HUES48 (cell line): ENCODE results near the gene HTR6.

ENCODE experiments used
- H3K27ac ChIP-seq: one replicate; pipeline ENCODE4 v1.7.0; 2013; ENCODE audit warnings: low read depth, low read length, inconsistent platforms
- H3K27me3 ChIP-seq: 2 replicates; pipeline ENCODE4 v1.6.1; 2013; ENCODE audit warnings: mild to moderate bottlenecking, low read length; ENCODE audit not compliant: control insufficient read depth, insufficient read depth
- H3K36me3 ChIP-seq: 2 replicates; pipeline ENCODE4 v1.6.1; 2013; ENCODE audit warnings: low read length; ENCODE audit not compliant: control insufficient read depth, insufficient read depth
- H3K4me1 ChIP-seq: 2 replicates; pipeline ENCODE4 v1.6.1; 2013; ENCODE audit warnings: mild to moderate bottlenecking, low read length; ENCODE audit not compliant: control insufficient read depth, insufficient read depth
- H3K4me3 ChIP-seq: 2 replicates; pipeline ENCODE4 v1.5.1; 2013; ENCODE audit warnings: mild to moderate bottlenecking, low read depth, low read length
- H3K9ac ChIP-seq: 2 replicates; pipeline ENCODE4 v1.6.1; 2013; ENCODE audit warnings: mild to moderate bottlenecking, low read depth, low read length, moderate library complexity
- H3K9me3 ChIP-seq: 2 replicates; pipeline ENCODE4 v1.6.1; 2013; ENCODE audit warnings: low read length; ENCODE audit not compliant: control insufficient read depth, insufficient read depth

The HTR6 gene

GRCh38 chr1:19688041-19688842, 23.6 kb downstream of the HTR6 start:
- no peaks in the 10 kb centered on the region for H3K36me3 ChIP-seq
- no peak overlapping the region for H3K9ac ChIP-seq
- H3K27ac ChIP-seq, result no peak overlapping the region
- peaks cover 8% of the 10 kb centered on the region; the same call in 1 of the 2 replicates for H3K4me1 ChIP-seq
- H3K27me3 ChIP-seq, result no peaks in the 10 kb centered on the region
- H3K4me3 ChIP-seq, result no peak overlapping the region
- H3K9me3 ChIP-seq, result no peaks in the 10 kb centered on the region

GRCh38 chr1:19689085-19689757, 24.5 kb downstream of the HTR6 start:
- no peaks in the 10 kb centered on the region for H3K9me3 ChIP-seq
- no peaks in the 10 kb centered on the region for H3K36me3 ChIP-seq
- no peak overlapping the region for H3K4me3 ChIP-seq
- peaks cover 8% of the 10 kb centered on the region; the same call in 1 of the 2 replicates for H3K4me1 ChIP-seq
- H3K9ac ChIP-seq, result no peak overlapping the region
- peak overlapping the region; percentile 6 for H3K27ac ChIP-seq
- no peaks in the 10 kb centered on the region for H3K27me3 ChIP-seq

- Histone ChIP-seq H3K4me1 (peaks cover 8% of the 10 kb centered on the region; the same call in 1 of the 2 replicates), H3K36me3 (no peaks in the 10 kb centered on the region), H3K4me3 (no peak overlapping the region), H3K9ac (no peak overlapping the region), H3K9me3 (no peaks in the 10 kb centered on the region), H3K27ac (no peak overlapping the region), H3K27me3 (no peaks in the 10 kb centered on the region)
These were observed 25.2 kb downstream of the HTR6 start for GRCh38 chr1:19689856-19690255.

- Histone ChIP-seq H3K9ac (no peak overlapping the region), H3K27ac (no peak overlapping the region), H3K9me3 (no peaks in the 10 kb centered on the region), H3K36me3 (no peaks in the 10 kb centered on the region), H3K27me3 (no peaks in the 10 kb centered on the region), H3K4me3 (no peak overlapping the region), H3K4me1 (peaks cover 8% of the 10 kb centered on the region; the same call in 1 of the 2 replicates)
These were observed 25.7 kb downstream of the HTR6 start for GRCh38 chr1:19690342-19690741.

- H3K4me1 ChIP-seq, result no peaks in the 10 kb centered on the region
- H3K9me3 ChIP-seq, result no peaks in the 10 kb centered on the region
- no peaks in the 10 kb centered on the region for H3K27me3 ChIP-seq
- no peak overlapping the region for H3K4me3 ChIP-seq
- no peaks in the 10 kb centered on the region for H3K36me3 ChIP-seq
- no peak overlapping the region for H3K27ac ChIP-seq
- no peak overlapping the region for H3K9ac ChIP-seq
These were observed 29.6 kb downstream of the HTR6 start for GRCh38 chr1:19694298-19694697.

- no peaks in the 10 kb centered on the region for H3K9me3 ChIP-seq
- no peak overlapping the region for H3K27ac ChIP-seq
- H3K27me3 ChIP-seq, result no peaks in the 10 kb centered on the region
- no peak overlapping the region for H3K9ac ChIP-seq
- H3K4me1 ChIP-seq, result no peaks in the 10 kb centered on the region
- no peak overlapping the region for H3K4me3 ChIP-seq
- H3K36me3 ChIP-seq, result no peaks in the 10 kb centered on the region
These were observed 31.1 kb downstream of the HTR6 start for GRCh38 chr1:19695772-19696171.

- H3K9ac ChIP-seq, result no peak overlapping the region
- H3K4me3 ChIP-seq, result no peak overlapping the region
- no peak overlapping the region for H3K27ac ChIP-seq
- H3K27me3 ChIP-seq, result no peaks in the 10 kb centered on the region
- H3K4me1 ChIP-seq, result no peaks in the 10 kb centered on the region
- no peaks in the 10 kb centered on the region for H3K9me3 ChIP-seq
- H3K36me3 ChIP-seq, result no peaks in the 10 kb centered on the region
These were observed 32.1 kb downstream of the HTR6 start for GRCh38 chr1:19696820-19697219.

- Histone ChIP-seq H3K9ac (no peak overlapping the region), H3K27me3 (no peaks in the 10 kb centered on the region)
These were observed 33.5 kb downstream of the HTR6 start for GRCh38 chr1:19698181-19698580.

GRCh38 chr1:19700079-19700777, 35.6 kb downstream of the HTR6 start:
- no peaks in the 10 kb centered on the region for H3K27me3 ChIP-seq
- no peak overlapping the region for H3K27ac ChIP-seq
- H3K4me3 ChIP-seq, result no peak overlapping the region
- H3K4me1 ChIP-seq, result peaks cover 10% of the 10 kb centered on the region
- H3K9me3 ChIP-seq, result no peaks in the 10 kb centered on the region
- H3K36me3 ChIP-seq, result no peaks in the 10 kb centered on the region
- no peak overlapping the region for H3K9ac ChIP-seq

More at GRCh38 chr1:19698181-19698580, 33.5 kb downstream of the HTR6 start:
- H3K4me1 ChIP-seq, result no peaks in the 10 kb centered on the region
- no peaks in the 10 kb centered on the region for H3K9me3 ChIP-seq
- H3K36me3 ChIP-seq, result no peaks in the 10 kb centered on the region
- H3K4me3 ChIP-seq, result no peak overlapping the region
- no peak overlapping the region for H3K27ac ChIP-seq

GRCh38 chr1:19703280-19703679, 38.6 kb downstream of the HTR6 start:
- Histone ChIP-seq H3K9me3 (no peaks in the 10 kb centered on the region), H3K27ac (no peak overlapping the region), H3K4me1 (peaks cover 10% of the 10 kb centered on the region), H3K9ac (no peak overlapping the region), H3K27me3 (no peaks in the 10 kb centered on the region), H3K4me3 (no peak overlapping the region), H3K36me3 (no peaks in the 10 kb centered on the region)
